Ovary (tissue), 9 donors: Measurements from ENCODE around the gene MAD1L1. TPM values are rescaled to one million over a fixed set of nuclear protein-coding genes. Genes with fewer than 3 reads are reported as not detected.

ENCODE experiments used
- DNase-seq, 5 donors: peaks; one replicate each; pipeline ENCODE4 v3.0.0-alpha.2; 2019 to 2020
- H3K27ac ChIP-seq, 2 donors: fragments of 200-600 bp; one replicate each; pipeline versions ENCODE4 v1.5.1 to v1.8.0; 2019 to 2022
- H3K27me3 ChIP-seq: fragments of 200-600 bp; one replicate; pipeline ENCODE4 v1.8.0; 2022
- H3K36me3 ChIP-seq: fragments of 200-600 bp; sonication (generic); one replicate; pipeline ENCODE4 v1.5.1; 2019
- H3K4me1 ChIP-seq: one replicate; pipeline ENCODE4 v1.8.1; 2013; ENCODE audit warnings: mild to moderate bottlenecking, moderate library complexity; ENCODE audit not compliant: insufficient read depth
- H3K4me3 ChIP-seq: fragments of 200-600 bp; sonication (generic); one replicate; pipeline ENCODE4 v1.5.1; 2017
- H3K9me3 ChIP-seq, 2 donors: fragments of 200-600 bp in 1 of 2; sonication (generic) in 1 of 2; one replicate each; pipeline versions ENCODE4 v1.5.1 to v1.8.1; 2013 to 2019; ENCODE audit warnings: mild to moderate bottlenecking in 1 of 2, moderate library complexity in 1 of 2
- CTCF ChIP-seq, 3 donors: fragments of 450-650 bp in 2 of 3; fragments of 200-600 bp in 1 of 3; IDR thresholded peaks; one replicate each; pipeline versions ENCODE4 v1.5.1 to v1.8.0; 2016 to 2022; ENCODE audit warnings: antibody characterized with exemption in 3 of 3, mild to moderate bottlenecking in 1 of 3
- EP300 ChIP-seq: sonication (generic); formaldehyde crosslinking; IDR thresholded peaks from one replicate; pipeline ENCODE4 v1.6.1; 2017; ENCODE audit warnings: antibody characterized with exemption
- POLR2A ChIP-seq: fragments of 450-650 bp; IDR thresholded peaks from one replicate; pipeline ENCODE4 v1.6.1; 2017; ENCODE audit warnings: antibody characterized with exemption, mild to moderate bottlenecking, moderate library complexity
- WGBS, 3 donors: extraction: QIAGEN DNeasy Blood & Tissue Kit in 1 of 3; methylation state at CpG; one replicate each; pipeline versions ENCODE4 v1.1.5 to v1.1.7; 2013 to 2017; 5-methylcytosine and 5-hydroxymethylcytosine counted together
- intact Hi-C, 4 donors: fragments of 100-400 bp; cut with DNase I; formaldehyde crosslinking; loops; one replicate each; pipeline versions ENCODE4 v1.11.0 to v1.15.1; 2022 to 2023
- polyA plus RNA-seq, 2 donors: library from polyadenylated mRNA; stranded (reverse); fragments of 200-250 nt in 1 of 2; fragments of 350-450 nt in 1 of 2; fragmentation: Illumina TruSeq in 1 of 2; extraction: RNeasy Lipid Tissue Mini Kit (QIAGEN cat#74804) in 1 of 2; gene quantifications; one replicate each; pipeline ENCODE4 v1.2.3, GENCODE V29; 2013 to 2014
- total RNA-seq, 7 donors: library from RNA; depleted of rRNA in 2 of 7; stranded (reverse); fragments of >200 nt in 2 of 7; fragmentation: NEBNext Ultra II Directional in 3 of 7; extraction: Animal tissue kit (Norgen Biotek cat#: 25700) in 3 of 7; gene quantifications; one replicate each; pipeline versions ENCODE4 v1.1.0 to v1.2.4, GENCODE V29; 2016 to 2023
- donor health status: DM: no; HTN: no; CAD: no; lungs with moderate emphysema.
- donor health status: DM: no; HTN: no; CAD: no.
- donor health status: Bipolar disorder and iron deficiency.
- donor health status: DM: yes; HTN: yes; CAD: no.
- donor health status: DM: no; HTN: no; CAD: no.
- donor health status: DM: yes; HTN: yes; CAD: no.

The MAD1L1 gene
- total and polyA plus RNA-seq, 9 donors = 5.9 to 36.6 (median 22.8) TPM

- 37 to 45% (median 43%) methylated on average over 34 of the region's 34 CpGs for WGBS, 3 donors
- Histone ChIP-seq H3K4me1 (no peaks in the 10 kb centered on the region), H3K4me3 (no peak overlapping the region), H3K9me3 (no peaks in the 10 kb centered on the region), H3K27ac (no peak overlapping the region), H3K27me3 (no peaks in the 10 kb centered on the region), H3K36me3 (no peaks in the 10 kb centered on the region)
- TF ChIP-seq EP300 (no peak), CTCF (IDR thresholded peaks at IDR 0.05) (no peak), POLR2A (no peak)
- intact Hi-C loops = no loop called here
- peak in 1 of 5 donors; percentile 34 for DNase-seq
Observed at GRCh38 chr7:2110610-2111396, 121.9 kb downstream of the MAD1L1 start.

- WGBS, 3 donors = 89 to 90% (median 89%) methylated on average over 28 of the region's 28 CpGs
- H3K36me3 ChIP-seq = no peaks in the 10 kb centered on the region
- intact Hi-C loops = loop anchor here in 2 of 4 donors (10.0 kb wide), 1 partner anchor 95 kb away; no protein-coding TSS in a partner anchor
- H3K4me3 ChIP-seq = no peak overlapping the region
- H3K27me3 ChIP-seq = no peaks in the 10 kb centered on the region
- no peak overlapping the region for H3K27ac ChIP-seq
- peaks cover under 1% of the 10 kb centered on the region for H3K4me1 ChIP-seq
- no peak for TF ChIP-seq CTCF (IDR thresholded peaks at IDR 0.05)
- no peaks in the 10 kb centered on the region for H3K9me3 ChIP-seq
- DNase-seq = peak in 1 of 5 donors; percentile 20
Observed at GRCh38 chr7:2109936-2110609, 122.7 kb downstream of the MAD1L1 start.

DNA sequence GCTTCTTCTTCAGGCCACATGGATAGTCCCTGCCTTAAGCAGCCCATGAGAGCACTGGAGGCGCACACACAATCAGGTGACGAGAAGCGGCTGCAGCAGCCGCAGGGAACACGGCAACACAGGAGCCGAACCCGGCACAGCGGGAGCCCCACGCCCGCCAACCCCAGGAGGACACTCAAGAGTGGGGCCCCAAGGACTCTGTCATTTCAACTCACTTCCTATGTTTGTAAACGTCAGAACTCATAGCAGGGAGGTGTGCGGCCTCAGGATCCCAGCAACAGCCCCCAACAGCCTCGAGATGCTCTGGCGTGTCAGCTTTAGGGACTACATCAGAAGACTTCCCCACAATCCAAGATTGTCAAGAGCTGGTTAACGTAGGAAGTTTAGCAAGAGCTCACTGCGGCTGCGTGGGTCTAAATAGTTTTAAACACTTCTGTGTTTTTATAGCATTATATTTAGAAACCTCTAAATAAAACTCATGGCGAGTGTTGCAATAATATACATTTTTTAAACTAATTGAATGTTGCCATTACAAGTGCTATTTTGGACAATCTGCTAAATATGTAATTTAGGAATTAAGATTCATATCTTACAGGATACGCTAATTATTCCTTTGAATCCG, 123.4 kb downstream of the MAD1L1 start:
- TF ChIP-seq EP300 (no peak), CTCF (IDR thresholded peaks at IDR 0.05) (no peak), POLR2A (no peak)
- Histone ChIP-seq H3K4me3 (no peak overlapping the region), H3K9me3 (no peaks in the 10 kb centered on the region), H3K27ac (no peak overlapping the region), H3K27me3 (no peaks in the 10 kb centered on the region), H3K36me3 (no peaks in the 10 kb centered on the region), H3K4me1 (peaks cover 6% of the 10 kb centered on the region)
- 92 to 96% (median 95%) methylated on average over 20 of the region's 20 CpGs for WGBS, 3 donors
- intact Hi-C loops = loop anchor here in 2 of 4 donors (10.0 kb wide), 1 partner anchor 95 kb away; no protein-coding TSS in a partner anchor
- DNase-seq = no peak

DNA sequence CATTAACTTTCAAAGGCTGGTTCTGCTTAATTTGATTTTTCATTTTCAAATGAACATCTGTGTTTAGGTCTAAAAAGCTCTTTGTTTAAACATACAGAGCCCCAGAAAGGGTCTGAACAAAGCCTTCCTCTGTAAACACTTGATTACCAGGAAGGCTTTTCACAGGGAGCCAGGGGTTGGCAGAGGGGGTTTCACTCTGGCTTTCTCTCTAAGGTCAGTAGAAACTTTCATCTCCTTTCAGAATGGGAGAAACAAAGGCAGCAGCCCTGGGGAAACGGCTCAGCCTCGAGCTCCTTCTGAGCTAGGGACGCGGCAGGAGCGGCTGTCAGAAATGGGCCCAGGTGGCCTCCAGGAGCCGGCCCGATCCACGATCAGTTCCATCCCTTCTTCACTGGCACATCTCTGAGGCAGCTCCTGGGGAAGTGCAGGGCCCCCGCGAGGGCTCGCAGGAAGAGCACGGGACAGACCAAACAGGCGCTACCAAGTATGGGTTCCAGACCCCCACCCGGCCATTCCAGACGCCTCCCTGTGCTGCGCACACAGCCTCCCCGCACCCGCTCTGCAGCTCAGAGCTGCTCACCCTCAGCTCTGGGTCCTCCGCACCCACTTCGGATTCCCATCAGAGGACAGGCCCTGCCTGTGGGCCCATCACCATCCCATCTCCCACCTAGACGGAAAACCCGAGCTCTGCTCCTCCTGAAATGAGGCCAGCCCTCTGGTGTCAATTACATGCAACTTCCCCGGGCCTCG, 124.1 kb downstream of the MAD1L1 start:
- Histone ChIP-seq H3K4me3 (no peak overlapping the region), H3K36me3 (no peaks in the 10 kb centered on the region), H3K4me1 (peaks cover 10% of the 10 kb centered on the region), H3K27me3 (no peaks in the 10 kb centered on the region), H3K27ac (no peak overlapping the region), H3K9me3 (no peaks in the 10 kb centered on the region)
- TF ChIP-seq CTCF (IDR thresholded peaks at IDR 0.05) (no peak), EP300 (no peak), POLR2A (no peak)
- peak in 1 of 5 donors; percentile 28 for DNase-seq
- intact Hi-C loops = loop anchor here in 2 of 4 donors (10.0 kb wide), 1 partner anchor 96 kb away; no protein-coding TSS in a partner anchor
- WGBS, 3 donors = 89 to 94% (median 93%) methylated on average over 24 of the region's 24 CpGs
